Measurements from ENCODE around the gene CCDC181.
"Not testable (repeated sequence)": the region's sequence is repeated elsewhere in the genome, so short reads cannot be mapped to it uniquely, and the experiment has no call there.

CCDC181 gene

GRCh38 chr1:169460191-169460833 lies 33.0 kb upstream of the CCDC181 start:
- peaks cover 3% of the 10 kb centered on the region for H3K36me3 ChIP-seq (ENCODE audit: control insufficient read depth, low read depth, low read length)
- H3K4me3 ChIP-seq (ENCODE audit: low read length) = no peak overlapping the region
- H3K4me1 ChIP-seq (ENCODE audit: control insufficient read depth, low read depth, low read length) = no peaks in the 10 kb centered on the region
- no peaks in the 10 kb centered on the region for H3K9me3 ChIP-seq (ENCODE audit: control insufficient read depth, low read depth, low read length)
- no peaks in the 10 kb centered on the region for H3K27me3 ChIP-seq (ENCODE audit: control insufficient read depth, insufficient read depth, low read length)
- no peak overlapping the region for H3K27ac ChIP-seq (ENCODE audit: low read length)
- no peak overlapping the region for H3K9ac ChIP-seq (ENCODE audit: low read length)

GRCh38 chr1:169457443-169457842 lies 30.2 kb upstream of the CCDC181 start:
- no peaks in the 10 kb centered on the region for H3K36me3 ChIP-seq (ENCODE audit: control insufficient read depth, low read depth, low read length)
- H3K4me3 ChIP-seq (ENCODE audit: low read length) = no peak overlapping the region
- H3K4me1 ChIP-seq (ENCODE audit: control insufficient read depth, low read depth, low read length) = no peaks in the 10 kb centered on the region
- no peak overlapping the region for H3K9ac ChIP-seq (ENCODE audit: low read length)
- no peak overlapping the region for H3K27ac ChIP-seq (ENCODE audit: low read length)
- no peaks in the 10 kb centered on the region for H3K9me3 ChIP-seq (ENCODE audit: control insufficient read depth, low read depth, low read length)
- no peaks in the 10 kb centered on the region for H3K27me3 ChIP-seq (ENCODE audit: control insufficient read depth, insufficient read depth, low read length)

GRCh38 chr1:169456029-169456428 lies 28.8 kb upstream of the CCDC181 start:
- Histone ChIP-seq H3K4me1 (ENCODE audit: control insufficient read depth, low read depth, low read length) (no peaks in the 10 kb centered on the region), H3K27ac (ENCODE audit: low read length) (no peak overlapping the region), H3K27me3 (ENCODE audit: control insufficient read depth, insufficient read depth, low read length) (no peaks in the 10 kb centered on the region), H3K9me3 (ENCODE audit: control insufficient read depth, low read depth, low read length) (no peaks in the 10 kb centered on the region), H3K9ac (ENCODE audit: low read length) (no peak overlapping the region), H3K36me3 (ENCODE audit: control insufficient read depth, low read depth, low read length) (no peaks in the 10 kb centered on the region), H3K4me3 (ENCODE audit: low read length) (no peak overlapping the region)

GRCh38 chr1:169452921-169453320 lies 25.6 kb upstream of the CCDC181 start:
- Histone ChIP-seq H3K27ac (ENCODE audit: low read length) (no peak overlapping the region), H3K27me3 (ENCODE audit: control insufficient read depth, insufficient read depth, low read length) (no peaks in the 10 kb centered on the region), H3K36me3 (ENCODE audit: control insufficient read depth, low read depth, low read length) (no peaks in the 10 kb centered on the region), H3K4me3 (ENCODE audit: low read length) (no peak overlapping the region), H3K4me1 (ENCODE audit: control insufficient read depth, low read depth, low read length) (no peaks in the 10 kb centered on the region), H3K9ac (ENCODE audit: low read length) (no peak overlapping the region), H3K9me3 (ENCODE audit: control insufficient read depth, low read depth, low read length) (no peaks in the 10 kb centered on the region)

GRCh38 chr1:169451218-169451824 lies 24.0 kb upstream of the CCDC181 start:
- Histone ChIP-seq H3K27me3 (ENCODE audit: control insufficient read depth, insufficient read depth, low read length) (no peaks in the 10 kb centered on the region), H3K36me3 (ENCODE audit: control insufficient read depth, low read depth, low read length) (no peaks in the 10 kb centered on the region), H3K9me3 (ENCODE audit: control insufficient read depth, low read depth, low read length) (no peaks in the 10 kb centered on the region), H3K9ac (ENCODE audit: low read length) (no peak overlapping the region), H3K4me1 (ENCODE audit: control insufficient read depth, low read depth, low read length) (no peaks in the 10 kb centered on the region), H3K27ac (ENCODE audit: low read length) (no peak overlapping the region), H3K4me3 (ENCODE audit: low read length) (no peak overlapping the region)

GRCh38 chr1:169443923-169444322 lies 16.6 kb upstream of the CCDC181 start:
- Histone ChIP-seq H3K4me1 (ENCODE audit: control insufficient read depth, low read depth, low read length) (no peaks in the 10 kb centered on the region), H3K36me3 (ENCODE audit: control insufficient read depth, low read depth, low read length) (no peaks in the 10 kb centered on the region), H3K4me3 (ENCODE audit: low read length) (no peak overlapping the region), H3K27ac (ENCODE audit: low read length) (no peak overlapping the region), H3K27me3 (ENCODE audit: control insufficient read depth, insufficient read depth, low read length) (no peaks in the 10 kb centered on the region), H3K9ac (ENCODE audit: low read length) (no peak overlapping the region), H3K9me3 (ENCODE audit: control insufficient read depth, low read depth, low read length) (no peaks in the 10 kb centered on the region)

- no peaks in the 10 kb centered on the region for H3K36me3 ChIP-seq (ENCODE audit: control insufficient read depth, low read depth, low read length)
- H3K27me3 ChIP-seq (ENCODE audit: control insufficient read depth, insufficient read depth, low read length) = peaks cover 20% of the 10 kb centered on the region
- no peak overlapping the region for H3K27ac ChIP-seq (ENCODE audit: low read length)
- peak overlapping the region; percentile 68 for H3K4me3 ChIP-seq (ENCODE audit: low read length)
- H3K4me1 ChIP-seq (ENCODE audit: control insufficient read depth, low read depth, low read length) = peaks cover 6% of the 10 kb centered on the region
- H3K9me3 ChIP-seq (ENCODE audit: control insufficient read depth, low read depth, low read length) = no peaks in the 10 kb centered on the region
- peak overlapping the region; percentile 37 for H3K9ac ChIP-seq (ENCODE audit: low read length)
Observed at GRCh38 chr1:169426174-169426705, 1.0 kb downstream of the CCDC181 start.

GRCh38 chr1:169421309-169421708 lies 6.0 kb downstream of the CCDC181 start:
- Histone ChIP-seq H3K4me1 (ENCODE audit: control insufficient read depth, low read depth, low read length) (no peaks in the 10 kb centered on the region), H3K36me3 (ENCODE audit: control insufficient read depth, low read depth, low read length) (no peaks in the 10 kb centered on the region), H3K27me3 (ENCODE audit: control insufficient read depth, insufficient read depth, low read length) (no peaks in the 10 kb centered on the region), H3K27ac (ENCODE audit: low read length) (no peak overlapping the region), H3K9me3 (ENCODE audit: control insufficient read depth, low read depth, low read length) (no peaks in the 10 kb centered on the region), H3K4me3 (ENCODE audit: low read length) (no peak overlapping the region), H3K9ac (ENCODE audit: low read length) (no peak overlapping the region)

GRCh38 chr1:169414952-169415351 lies 12.3 kb downstream of the CCDC181 start:
- Histone ChIP-seq H3K4me1 (ENCODE audit: control insufficient read depth, low read depth, low read length) (no peaks in the 10 kb centered on the region), H3K9ac (ENCODE audit: low read length) (no peak overlapping the region), H3K36me3 (ENCODE audit: control insufficient read depth, low read depth, low read length) (no peaks in the 10 kb centered on the region), H3K9me3 (ENCODE audit: control insufficient read depth, low read depth, low read length) (no peaks in the 10 kb centered on the region), H3K27me3 (ENCODE audit: control insufficient read depth, insufficient read depth, low read length) (no peaks in the 10 kb centered on the region), H3K27ac (ENCODE audit: low read length) (no peak overlapping the region), H3K4me3 (ENCODE audit: low read length) (no peak overlapping the region)

- H3K27me3 ChIP-seq (ENCODE audit: control insufficient read depth, insufficient read depth, low read length); H3K36me3 ChIP-seq (ENCODE audit: control insufficient read depth, low read depth, low read length); H3K9me3 ChIP-seq (ENCODE audit: control insufficient read depth, low read depth, low read length); H3K9ac ChIP-seq (ENCODE audit: low read length); H3K4me3 ChIP-seq (ENCODE audit: low read length); H3K27ac ChIP-seq (ENCODE audit: low read length); H3K4me1 ChIP-seq (ENCODE audit: control insufficient read depth, low read depth, low read length): not testable (repeated sequence)
Observed at GRCh38 chr1:169408340-169408739, 18.9 kb downstream of the CCDC181 start.

GRCh38 chr1:169402578-169402977 lies 24.7 kb downstream of the CCDC181 start:
- H3K27ac ChIP-seq (ENCODE audit: low read length); H3K4me3 ChIP-seq (ENCODE audit: low read length); H3K4me1 ChIP-seq (ENCODE audit: control insufficient read depth, low read depth, low read length); H3K9ac ChIP-seq (ENCODE audit: low read length); H3K9me3 ChIP-seq (ENCODE audit: control insufficient read depth, low read depth, low read length); H3K27me3 ChIP-seq (ENCODE audit: control insufficient read depth, insufficient read depth, low read length); H3K36me3 ChIP-seq (ENCODE audit: control insufficient read depth, low read depth, low read length): not testable (repeated sequence)

- H3K4me1 ChIP-seq (ENCODE audit: control insufficient read depth, low read depth, low read length) = no peaks in the 10 kb centered on the region
- H3K27me3 ChIP-seq (ENCODE audit: control insufficient read depth, insufficient read depth, low read length) = no peaks in the 10 kb centered on the region
- H3K36me3 ChIP-seq (ENCODE audit: control insufficient read depth, low read depth, low read length) = peaks cover 3% of the 10 kb centered on the region
- H3K4me3 ChIP-seq (ENCODE audit: low read length) = no peak overlapping the region
- no peak overlapping the region for H3K9ac ChIP-seq (ENCODE audit: low read length)
- H3K27ac ChIP-seq (ENCODE audit: low read length) = no peak overlapping the region
- H3K9me3 ChIP-seq (ENCODE audit: control insufficient read depth, low read depth, low read length) = no peaks in the 10 kb centered on the region
Observed at GRCh38 chr1:169395955-169396354, 31.3 kb downstream of the CCDC181 start.

Measured in iPS-18a (cell line).